CD4-positive, alpha-beta T cell treated with Interleukin-6 at 100 ng/mL for 8 hours (primary cell): Measurements from ENCODE around the gene PSPC1.
"Not testable (repeated sequence)": the region's sequence is repeated elsewhere in the genome, so short reads cannot be mapped to it uniquely, and the experiment has no call there.

ENCODE experiments used
- DNase-seq: peaks from one replicate; pipeline ENCODE4 v3.0.0-alpha.2; 2020; ENCODE audit warnings: mixed read lengths, low spot score

The PSPC1 gene

GRCh38 chr13:19763618-19764017 is 19.1 kb downstream of the PSPC1 start:
- DNase-seq = no peak

- DNase-seq = no peak
Observed at GRCh38 chr13:19759669-19760068, 23.1 kb downstream of the PSPC1 start.

GRCh38 chr13:19742643-19743042 is 40.1 kb downstream of the PSPC1 start:
- no peak for DNase-seq

- DNase-seq = no peak
Observed at GRCh38 chr13:19737844-19738557, 44.7 kb downstream of the PSPC1 start.

GRCh38 chr13:19726611-19727010 is 56.1 kb downstream of the PSPC1 start:
- no peak for DNase-seq

GRCh38 chr13:19725320-19725719 is 57.4 kb downstream of the PSPC1 start:
- no peak for DNase-seq

- no peak for DNase-seq
Observed at GRCh38 chr13:19720039-19720438, 62.7 kb downstream of the PSPC1 start.

- DNase-seq = no peak
Observed at GRCh38 chr13:19713186-19713965, 69.4 kb downstream of the PSPC1 start.

GRCh38 chr13:19709782-19710181 is 73.0 kb downstream of the PSPC1 start:
- DNase-seq = not testable (repeated sequence)

- not testable (repeated sequence) for DNase-seq
Observed at GRCh38 chr13:19709039-19709438, 73.7 kb downstream of the PSPC1 start.

- DNase-seq = not testable (repeated sequence)
Observed at GRCh38 chr13:19704256-19704655, 78.5 kb downstream of the PSPC1 start.

GRCh38 chr13:19701619-19702018 is 81.1 kb downstream of the PSPC1 start:
- not testable (repeated sequence) for DNase-seq

GRCh38 chr13:19700963-19701362 is 81.8 kb downstream of the PSPC1 start:
- not testable (repeated sequence) for DNase-seq

GRCh38 chr13:19695829-19696228 is 86.9 kb downstream of the PSPC1 start:
- no peak for DNase-seq

- no peak for DNase-seq
Observed at GRCh38 chr13:19695428-19695827, 87.3 kb downstream of the PSPC1 start.

GRCh38 chr13:19691447-19691846 is 91.3 kb downstream of the PSPC1 start:
- DNase-seq = not testable (repeated sequence)

- DNase-seq = no peak
Observed at GRCh38 chr13:19685437-19685836, 97.3 kb downstream of the PSPC1 start.

GRCh38 chr13:19685034-19685433 is 97.7 kb downstream of the PSPC1 start:
- DNase-seq = no peak

GRCh38 chr13:19681517-19681916 is 101.2 kb downstream of the PSPC1 start:
- no peak for DNase-seq

- DNase-seq = no peak
Observed at GRCh38 chr13:19680751-19681150, 102.0 kb downstream of the PSPC1 start.

- DNase-seq = no peak
Observed at GRCh38 chr13:19676168-19676567, 106.6 kb downstream of the PSPC1 start.

- DNase-seq = no peak
Observed at GRCh38 chr13:19674898-19675297, 107.8 kb downstream of the PSPC1 start.
